ENCODE results near the gene PPM1H. TPM values are rescaled to one million over a fixed set of nuclear protein-coding genes. Genes with fewer than 3 reads are reported as not detected.

The PPM1H gene
- total and polyA plus RNA-seq, 10 of the 15 experiments (the other 5 are each of a cell fraction or from before 2014, with no cell fraction given): 0.11 to 0.83 (median 0.49) TPM

- no peak overlapping the region for H3K4me2 ChIP-seq (ENCODE audit: control insufficient read depth, insufficient read depth)
- H2AFZ ChIP-seq (ENCODE audit: control insufficient read depth, low read depth, low read length): no peak overlapping the region
- 77% methylated on average over 3 of the region's 3 CpGs for WGBS (ENCODE audit: insufficient coverage, insufficient replicate concordance, low lambda C conversion rate, missing lambda C conversion rate)
- no peaks in the 10 kb centered on the region for H3K79me2 ChIP-seq (ENCODE audit: control insufficient read depth, insufficient read depth, low read length)
- no peak for TF ChIP-seq MEF2A (IDR thresholded peaks at IDR 0.05; ENCODE audit: insufficient read depth, low read depth, low read length)
- TF ChIP-seq ELK1 (IDR thresholded peaks at IDR 0.05; ENCODE audit: low read depth, low read length): no peak
- TF ChIP-seq BACH1 (IDR thresholded peaks at IDR 0.05; ENCODE audit: borderline replicate concordance): no peak
- TF ChIP-seq ZZZ3 (IDR thresholded peaks at IDR 0.05; ENCODE audit: control insufficient read depth, insufficient read length, low read depth): no peak
- no peak for TF ChIP-seq ZNF24 (IDR thresholded peaks at IDR 0.05)
- TF ChIP-seq ZNF384 (IDR thresholded peaks at IDR 0.05; ENCODE audit: borderline replicate concordance, low read depth, low read length): no peak
- TF ChIP-seq RAD51 (IDR thresholded peaks at IDR 0.05): no peak
- BruUV-seq (replicated peaks): no TSS peak
- H3K4me1 ChIP-seq (ENCODE audit: control insufficient read depth, insufficient read depth, low read length): no peaks in the 10 kb centered on the region
- H4K20me1 ChIP-seq (ENCODE audit: control insufficient read depth, insufficient read depth): no peaks in the 10 kb centered on the region
- H3K9ac ChIP-seq (ENCODE audit: control insufficient read depth, insufficient read depth, low read length): no peak overlapping the region
- in situ Hi-C loops (cut with MboI): no loop called here
- no peak for FAIRE-seq
- ChIA-PET RAD21 (ENCODE audit: unreplicated experiment) (no interaction called here), POLR2A (no interaction called here), CTCF (interaction anchor here (1.2 kb wide), 3 partner anchors 12 to 43 kb away, joined by 3 to 4 read pairs (median 3); no protein-coding TSS in a partner anchor), SMC1A (ENCODE audit: uncharacterized antibody, unreplicated experiment) (interaction anchor here (0.6 to 1.7 kb wide), 4 partner anchors 12 to 129 kb away, joined by 3 to 4 read pairs (median 4); no protein-coding TSS in a partner anchor)
- H3K4me3 ChIP-seq: no peak overlapping the region
- intact Hi-C loops (cut with micrococcal nuclease; ENCODE audit: unreplicated experiment): no loop called here
- ATAC-seq: no peak
- H3K36me3 ChIP-seq (ENCODE audit: control insufficient read depth in 2 of 2, insufficient read depth in 2 of 2, low read length in 1 of 2): no peaks in the 10 kb centered on the region
- no peaks in the 10 kb centered on the region for H3K9me3 ChIP-seq (replicated peaks; ENCODE audit: control insufficient read depth, insufficient read depth, low read length)
- no peaks in the 10 kb centered on the region; a peak in 2 of 4 replicates for H3K27me3 ChIP-seq (replicated peaks in 1 of 2; ENCODE audit: control insufficient read depth in 2 of 2, insufficient read depth in 2 of 2, low read length in 1 of 2)
- H3K27ac ChIP-seq (ENCODE audit: control insufficient read depth, insufficient read depth): no peak overlapping the region
- DNase-seq (ENCODE audit: low read depth, low spot score): no peak
Measured at GRCh38 chr12:62653304-62653703, 281.6 kb downstream of the PPM1H start.

Data from GM12878 (cell line).